OCI-LY3 (cell line): ENCODE results near the gene PTPRD.

Experiments
- CTCF ChIP-seq: fragments of 200-600, 300-600 bp; sonication (generic); IDR thresholded peaks from 2 replicates; pipeline ENCODE4 v1.5.1; 2014; ENCODE audit warnings: antibody characterized with exemption, low read length, low read depth
- EZH2phosphoT487 ChIP-seq: fragments of 200-600 bp; shearing (Covaris generic); IDR thresholded peaks from 2 replicates; pipeline ENCODE4 v1.6.1; 2018; ENCODE audit warnings: antibody characterized with exemption, mixed run types, low read depth

GRCh38 chr9:8889100-8889499, 1723.7 kb downstream of the PTPRD start:
- no peak for TF ChIP-seq CTCF
- TF ChIP-seq EZH2phosphoT487, result no peak
